Fibroblast of mammary gland (primary cell): ENCODE results near the gene FAM120A.
A peak's percentile ranks its signal among the peaks of the same experiment; 100 is the strongest.

Experiments used
- DNase-seq: peaks from one replicate; pipeline ENCODE4 v3.0.0-alpha.2; 2010; ENCODE audit warnings: low read depth
- H3K4me3 ChIP-seq: 2 replicates; pipeline ENCODE4 v1.5.1; 2011; ENCODE audit warnings: low read depth, mild to moderate bottlenecking, low read length, moderate library complexity; ENCODE audit not compliant: control insufficient read depth
- TF ChIP-seq, protein P1 (sequence below): conservative IDR thresholded peaks from 2 replicates; pipeline ENCODE4 v1.5.1; 2011; ENCODE audit warnings: low read depth, low read length, inconsistent platforms; ENCODE audit not compliant: control insufficient read depth, insufficient read depth

Gene FAM120A

GRCh38 chr9:93595861-93596365 is 144.4 kb downstream of the FAM120A start:
- TF ChIP-seq, protein P1, sequence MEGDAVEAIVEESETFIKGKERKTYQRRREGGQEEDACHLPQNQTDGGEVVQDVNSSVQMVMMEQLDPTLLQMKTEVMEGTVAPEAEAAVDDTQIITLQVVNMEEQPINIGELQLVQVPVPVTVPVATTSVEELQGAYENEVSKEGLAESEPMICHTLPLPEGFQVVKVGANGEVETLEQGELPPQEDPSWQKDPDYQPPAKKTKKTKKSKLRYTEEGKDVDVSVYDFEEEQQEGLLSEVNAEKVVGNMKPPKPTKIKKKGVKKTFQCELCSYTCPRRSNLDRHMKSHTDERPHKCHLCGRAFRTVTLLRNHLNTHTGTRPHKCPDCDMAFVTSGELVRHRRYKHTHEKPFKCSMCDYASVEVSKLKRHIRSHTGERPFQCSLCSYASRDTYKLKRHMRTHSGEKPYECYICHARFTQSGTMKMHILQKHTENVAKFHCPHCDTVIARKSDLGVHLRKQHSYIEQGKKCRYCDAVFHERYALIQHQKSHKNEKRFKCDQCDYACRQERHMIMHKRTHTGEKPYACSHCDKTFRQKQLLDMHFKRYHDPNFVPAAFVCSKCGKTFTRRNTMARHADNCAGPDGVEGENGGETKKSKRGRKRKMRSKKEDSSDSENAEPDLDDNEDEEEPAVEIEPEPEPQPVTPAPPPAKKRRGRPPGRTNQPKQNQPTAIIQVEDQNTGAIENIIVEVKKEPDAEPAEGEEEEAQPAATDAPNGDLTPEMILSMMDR = no peak
- H3K4me3 ChIP-seq = no peak overlapping the region
- no peak for DNase-seq

DNA sequence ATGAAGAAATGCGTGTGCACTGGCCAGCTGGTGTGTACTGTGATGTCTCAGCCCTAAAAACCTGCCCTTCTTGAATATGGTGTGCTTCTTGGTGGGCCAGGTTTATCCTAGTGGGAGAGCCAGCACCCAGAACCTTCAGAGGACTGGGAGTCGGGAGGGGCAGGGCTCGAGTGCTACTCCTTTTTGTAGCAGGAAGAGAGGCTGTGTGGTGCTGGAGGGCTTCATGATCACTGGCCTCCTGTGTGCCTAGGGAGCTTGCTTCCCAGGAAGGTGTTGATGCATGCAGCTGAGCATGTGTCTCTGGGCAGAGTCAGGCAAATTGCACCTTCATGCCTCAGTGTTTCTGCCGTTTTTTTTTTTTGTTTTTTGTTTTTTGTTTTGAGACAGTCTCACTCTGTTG is 144.9 kb downstream of the FAM120A start:
- no peak for DNase-seq
- no peak overlapping the region for H3K4me3 ChIP-seq
- TF ChIP-seq, protein P1 = no peak

DNA sequence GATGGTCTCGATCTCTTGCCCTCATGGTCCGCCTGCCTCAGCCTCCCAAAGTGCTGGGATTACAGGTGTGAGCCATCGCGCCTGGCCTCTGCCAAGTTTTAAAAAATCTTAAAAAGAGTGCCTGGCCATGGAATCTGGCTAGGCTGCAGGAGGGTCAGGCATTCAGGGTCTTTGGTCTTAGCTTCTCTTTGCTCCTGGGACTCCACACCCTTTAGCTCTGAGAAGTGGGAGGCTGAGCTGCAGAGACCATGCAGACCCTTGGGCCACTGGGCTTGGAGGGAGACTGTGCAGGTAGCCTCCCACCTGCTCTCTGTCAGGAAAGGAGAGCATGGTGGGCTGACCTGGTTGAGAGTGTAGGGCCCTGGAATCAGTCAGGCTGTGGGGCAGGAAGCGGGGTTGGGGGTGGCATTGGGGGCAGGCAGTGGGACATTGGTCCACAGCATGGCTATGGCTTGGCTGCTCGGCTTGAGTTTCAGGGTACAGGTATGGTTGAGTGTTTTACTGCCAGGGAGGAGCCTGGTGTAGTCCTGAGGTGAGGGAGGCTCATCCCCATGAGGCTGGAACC is 145.7 kb downstream of the FAM120A start:
- TF ChIP-seq, protein P1 = no peak
- DNase-seq = no peak

GRCh38 chr9:93597871-93598646 is 146.6 kb downstream of the FAM120A start:
- H3K4me3 ChIP-seq = no peak overlapping the region
- DNase-seq = no peak
- TF ChIP-seq, protein P1 = no peak

More for the DNA sequence above, 145.7 kb downstream of the FAM120A start:
- H3K4me3 ChIP-seq = no peak overlapping the region

DNA sequence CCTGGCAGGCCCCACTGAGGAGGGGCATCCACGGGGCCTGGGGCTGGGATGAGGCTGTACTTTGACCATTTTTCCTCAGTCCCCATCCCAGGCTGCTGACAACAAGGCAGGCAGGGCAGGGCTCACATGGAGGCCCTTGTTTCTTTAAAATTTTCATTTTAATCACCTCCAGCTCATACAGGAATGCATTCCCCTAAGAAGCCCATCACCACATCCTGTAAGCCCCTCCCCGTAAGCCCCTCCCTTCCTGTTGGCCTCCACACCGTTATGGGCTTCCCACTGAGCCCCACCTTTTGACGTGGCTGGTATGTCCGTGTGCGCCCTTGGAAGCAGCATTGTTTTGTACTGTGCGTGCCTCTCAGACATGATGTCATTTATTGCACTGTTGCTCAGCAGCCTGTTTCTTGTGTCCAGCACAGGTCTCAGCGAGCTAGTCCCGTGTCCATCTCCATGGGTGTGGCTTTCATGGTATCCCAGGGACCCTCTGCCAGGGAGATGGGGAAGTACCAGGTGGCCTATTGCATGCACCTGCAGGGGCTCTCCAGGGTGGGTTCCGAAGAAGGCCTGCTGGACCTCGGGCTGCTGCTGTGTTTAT is 147.3 kb downstream of the FAM120A start:
- no peak overlapping the region for H3K4me3 ChIP-seq
- DNase-seq = peak; percentile 26
- TF ChIP-seq, protein P1 = no peak

DNA sequence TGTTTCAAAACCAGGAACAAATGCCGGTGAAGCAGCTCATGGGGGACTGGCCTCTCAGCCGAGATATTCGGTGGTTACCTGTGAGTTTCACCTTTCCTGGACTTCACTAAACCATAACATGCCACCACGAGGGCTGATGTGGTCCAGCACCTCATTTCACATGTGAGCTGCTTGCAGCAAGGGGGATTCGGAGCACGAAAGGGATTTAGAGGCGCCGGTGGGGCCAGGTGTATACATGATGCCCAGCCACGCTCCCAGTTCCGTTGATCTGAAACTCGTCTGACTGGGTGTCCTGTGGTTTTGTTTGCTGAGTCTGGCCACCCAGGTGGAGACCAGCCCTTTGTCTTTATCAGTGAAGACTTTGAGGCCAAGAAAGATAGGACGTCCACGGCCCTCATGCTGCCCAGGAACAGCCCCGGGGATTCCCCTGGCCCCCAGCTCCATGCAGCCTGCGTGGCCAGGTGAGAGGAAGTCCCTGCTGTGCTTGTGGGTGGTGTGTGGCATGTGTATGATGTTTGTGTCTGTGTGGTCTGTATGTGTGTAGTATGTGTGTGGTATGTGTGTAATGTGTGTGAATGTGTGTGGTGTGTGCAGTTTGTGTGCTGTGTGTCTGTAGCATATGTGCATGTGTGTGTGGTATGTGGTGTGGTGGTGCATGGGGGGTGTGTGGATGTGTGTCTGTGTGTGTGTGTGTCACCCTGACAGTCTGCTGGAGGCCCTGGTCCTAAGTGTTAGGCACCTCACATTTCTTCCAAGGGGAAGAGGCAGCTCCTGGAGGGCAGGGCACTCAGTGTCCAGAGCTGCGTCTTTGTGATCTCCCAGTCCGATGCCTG is 148.3 kb downstream of the FAM120A start:
- TF ChIP-seq, protein P1 = no peak
- H3K4me3 ChIP-seq = no peak overlapping the region
- DNase-seq = no peak
